Ramos (cell line): ENCODE data around the gene TTYH2.

ENCODE experiments used
- in situ Hi-C: fragments of 300-500 bp; cut with MboI; formaldehyde crosslinking; loops from one replicate; pipeline ENCODE4 v1.14.3; 2022; ENCODE audit warnings: low sequenced_read_pairs; ENCODE audit not compliant: unreplicated experiment

The TTYH2 gene

GRCh38 chr17:74192950-74193781, 20.2 kb upstream of the TTYH2 start:
- in situ Hi-C loops: no loop called here

- in situ Hi-C loops: no loop called here
Observed at GRCh38 chr17:74194682-74195081, 18.7 kb upstream of the TTYH2 start.

- in situ Hi-C loops: no loop called here
Observed at GRCh38 chr17:74196541-74197317, 16.6 kb upstream of the TTYH2 start.

GRCh38 chr17:74197801-74198200, 15.6 kb upstream of the TTYH2 start:
- in situ Hi-C loops: no loop called here

GRCh38 chr17:74198694-74199093, 14.7 kb upstream of the TTYH2 start:
- in situ Hi-C loops: no loop called here

GRCh38 chr17:74199306-74200092, 13.9 kb upstream of the TTYH2 start:
- in situ Hi-C loops: no loop called here

GRCh38 chr17:74200112-74200511, 13.3 kb upstream of the TTYH2 start:
- in situ Hi-C loops: no loop called here

- in situ Hi-C loops: no loop called here
Observed at GRCh38 chr17:74201250-74201649, 12.1 kb upstream of the TTYH2 start.

GRCh38 chr17:74201948-74202347, 11.4 kb upstream of the TTYH2 start:
- in situ Hi-C loops: no loop called here

GRCh38 chr17:74202938-74203337, 10.4 kb upstream of the TTYH2 start:
- in situ Hi-C loops: no loop called here

GRCh38 chr17:74203439-74204240, 9.7 kb upstream of the TTYH2 start, which contains the start of gene RPL38:
Gene RPL38 (plus strand): TSS chr17:74203678. CDS start chr17:74203956, 278 bp downstream.
- in situ Hi-C loops: no loop called here

- in situ Hi-C loops: no loop called here
Observed at GRCh38 chr17:74204474-74204873, 8.9 kb upstream of the TTYH2 start.

GRCh38 chr17:74205274-74205673, 8.1 kb upstream of the TTYH2 start:
- in situ Hi-C loops: no loop called here

- in situ Hi-C loops: no loop called here
Observed at GRCh38 chr17:74206332-74206818, 7.0 kb upstream of the TTYH2 start.

- in situ Hi-C loops: no loop called here
Observed at GRCh38 chr17:74210191-74211140, 2.9 kb upstream of the TTYH2 start.

- in situ Hi-C loops: no loop called here
Observed at GRCh38 chr17:74211141-74211911, 2.0 kb upstream of the TTYH2 start.

GRCh38 chr17:74211912-74212208, 1.5 kb upstream of the TTYH2 start:
- in situ Hi-C loops: no loop called here
